HepG2 (cell line): ENCODE results near the gene DHX30. TPM values are rescaled to one million over a fixed set of nuclear protein-coding genes. Genes with fewer than 3 reads are reported as not detected.

Experiments
- AHR ChIP-seq: IDR thresholded peaks from 2 replicates; pipeline ENCODE4 v1.6.1; 2018; ENCODE audit warnings: missing genetic modification reagents, missing compliant biosample characterization
- ATF7-NPFF ChIP-seq: sonication (generic); formaldehyde crosslinking; IDR thresholded peaks from 2 replicates; pipeline ENCODE4 v1.8.1; 2023; ENCODE audit warnings: mild to moderate bottlenecking, low read depth, missing genetic modification reagents, moderate library complexity
- CC2D1A ChIP-seq: sonication (generic); formaldehyde crosslinking; IDR thresholded peaks from 2 replicates; pipeline ENCODE4 v1.8.1; 2023; ENCODE audit warnings: mild to moderate bottlenecking, missing genetic modification reagents
- CCDC6 ChIP-seq: sonication (generic); formaldehyde crosslinking; IDR thresholded peaks from 2 replicates; pipeline ENCODE4 v1.8.1; 2022; ENCODE audit warnings: mild to moderate bottlenecking, missing genetic modification reagents, moderate library complexity
- CEBPG ChIP-seq: IDR thresholded peaks from 2 replicates; pipeline ENCODE4 v1.6.1; 2016
- FOXK1 ChIP-seq: sonication (generic); formaldehyde crosslinking; IDR thresholded peaks from 2 replicates; pipeline ENCODE4 v1.4.0; 2020; ENCODE audit warnings: low read depth, missing genetic modification reagents, borderline replicate concordance
- MEIS2 ChIP-seq: sonication (generic); formaldehyde crosslinking; IDR thresholded peaks from 2 replicates; pipeline ENCODE4 v1.9.0; 2021; ENCODE audit warnings: mild to moderate bottlenecking, missing genetic modification reagents
- NCOA5 ChIP-seq: sonication (generic); formaldehyde crosslinking; IDR thresholded peaks from 2 replicates; pipeline ENCODE4 v1.4.0; 2020; ENCODE audit warnings: missing genetic modification reagents
- PAXIP1 ChIP-seq: sonication (generic); formaldehyde crosslinking; conservative IDR thresholded peaks from 2 replicates; pipeline ENCODE4 v1.4.0; 2020; ENCODE audit warnings: mild to moderate bottlenecking, missing genetic modification reagents, moderate library complexity
- SIN3A ChIP-seq: IDR thresholded peaks from 2 replicates; pipeline ENCODE4 v1.6.1; 2011; ENCODE audit warnings: low read depth, mild to moderate bottlenecking, control low read depth, low read length, borderline replicate concordance
- SMC3 ChIP-seq: IDR thresholded peaks from 2 replicates; pipeline ENCODE4 v1.6.1; 2011; ENCODE audit warnings: low read length, improper control_type of control experiment
- TBX3 ChIP-seq: fragments of 450-650 bp; IDR thresholded peaks from 2 replicates; pipeline ENCODE4 v1.6.1; 2017; ENCODE audit warnings: antibody characterized with exemption, mild to moderate bottlenecking, inconsistent platforms, borderline replicate concordance
- TEAD2 ChIP-seq: sonication (generic); formaldehyde crosslinking; IDR thresholded peaks from 2 replicates; pipeline ENCODE4 v1.9.0; 2021; ENCODE audit warnings: missing genetic modification reagents
- ZNF136 ChIP-seq: sonication (generic); formaldehyde crosslinking; IDR thresholded peaks from 2 replicates; pipeline ENCODE4 v1.8.1; 2022; ENCODE audit warnings: low read depth, mild to moderate bottlenecking, moderate library complexity, missing genetic modification reagents
- ZNF207 ChIP-seq: fragments of 450-650 bp; IDR thresholded peaks from 2 replicates; pipeline ENCODE4 v1.6.1; 2016; ENCODE audit warnings: antibody characterized with exemption, borderline replicate concordance
- ZNF225 ChIP-seq: sonication (generic); formaldehyde crosslinking; IDR thresholded peaks from 2 replicates; pipeline ENCODE4 v1.4.0; 2020; ENCODE audit warnings: mild to moderate bottlenecking, missing genetic modification reagents
- ZNF512B ChIP-seq: sonication (generic); formaldehyde crosslinking; IDR thresholded peaks from 2 replicates; pipeline ENCODE4 v1.5.1; 2020; ENCODE audit warnings: missing genetic modification reagents, mild to moderate bottlenecking, borderline replicate concordance
- ZNF607 ChIP-seq: sonication (generic); formaldehyde crosslinking; IDR thresholded peaks from 2 replicates; pipeline ENCODE4 v1.5.1; 2020; ENCODE audit warnings: missing genetic modification reagents, mild to moderate bottlenecking, borderline replicate concordance
- ZNF773 ChIP-seq: sonication (generic); formaldehyde crosslinking; IDR thresholded peaks from 2 replicates; pipeline ENCODE4 v1.4.0; 2020; ENCODE audit warnings: missing genetic modification reagents, borderline replicate concordance
- ZNF776 ChIP-seq: sonication (generic); formaldehyde crosslinking; IDR thresholded peaks from 2 replicates; pipeline ENCODE4 v1.4.0; 2020; ENCODE audit warnings: mild to moderate bottlenecking, missing genetic modification reagents
- ZNF800 ChIP-seq: sonication (generic); formaldehyde crosslinking; IDR thresholded peaks from 2 replicates; pipeline ENCODE4 v1.4.0; 2020; ENCODE audit warnings: missing genetic modification reagents
- polyA plus RNA-seq, 8 experiments: library from polyadenylated mRNA; depleted of rRNA in 3 of 8; stranded (reverse) in 7 of 8; unstranded in 1 of 8; fragments of >200 nt; fragmentation: Illumina TruSeq in 4 of 8; extraction: Trizol in 4 of 8; gene quantifications; 2 replicates each; pipeline versions ENCODE4 v1.2.1 to v1.2.3, GENCODE V29; 2011 to 2016; ENCODE audit warnings: low read depth in 4 of 8, missing spikeins in 1 of 8, mixed read lengths in 1 of 8; ENCODE audit not compliant: insufficient read depth in 1 of 8
- total RNA-seq, 5 experiments: library from RNA; depleted of rRNA; stranded (reverse); fragments of >200 nt; fragmentation: Illumina TruSeq; extraction: Trizol; gene quantifications; 2 replicates each; pipeline ENCODE4 v1.2.3, GENCODE V29; 2016; ENCODE audit warnings: low read depth in 1 of 5

The DHX30 gene
- total and polyA plus RNA-seq, 2 of the 13 experiments (the other 11 are each of a cell fraction or from before 2014, with no cell fraction given) = 30.6 to 59.4 TPM

GRCh38 chr3:47824541-47825473, 21.9 kb downstream of the DHX30 start (continued):
- peak; percentile 40; the same call in 1 of the 2 replicates for TF ChIP-seq PAXIP1 (CRISPR knock-in tag)
- TF ChIP-seq FOXK1 (CRISPR knock-in tag) = peak; percentile 33; the same call in 1 of the 2 replicates
- no peak for TF ChIP-seq NCOA5 (CRISPR knock-in tag)
- TF ChIP-seq CCDC6 (CRISPR knock-in tag) = peak; percentile 73; the same call in 1 of the 2 replicates
- TF ChIP-seq ZNF607 (CRISPR knock-in tag) = peak; percentile 82
- TF ChIP-seq CEBPG = no peak
- TF ChIP-seq ATF7-NPFF = peak; percentile 98
- peak; percentile 76; the same call in 1 of the 2 replicates for TF ChIP-seq SIN3A
- no peak for TF ChIP-seq ZNF136 (CRISPR knock-in tag)
- TF ChIP-seq SMC3 = no peak
- TF ChIP-seq TEAD2 (CRISPR knock-in tag) = no peak
- peak; percentile 71; the same call in 1 of the 2 replicates for TF ChIP-seq MEIS2 (CRISPR knock-in tag)
- peak; percentile 96; the same call in 1 of the 2 replicates for TF ChIP-seq ZNF776 (CRISPR knock-in tag)
- peak; percentile 74 for TF ChIP-seq ZNF225 (CRISPR knock-in tag)
- no peak for TF ChIP-seq ZNF207
- no peak for TF ChIP-seq TBX3
- TF ChIP-seq ZNF512B = no peak
- 0 out of 2 replicates have a peak, but pooled peaks have one; percentile 78 for TF ChIP-seq ZNF773
- TF ChIP-seq CC2D1A (CRISPR knock-in tag) = no peak
- TF ChIP-seq AHR (CRISPR knock-in tag) = 0 out of 2 replicates have a peak, but pooled peaks have one; percentile 14
- 0 out of 2 replicates have a peak, but pooled peaks have one; percentile 30 for TF ChIP-seq ZNF800 (CRISPR knock-in tag)
